Measurements from ENCODE around the gene EIPR1.

DNA sequence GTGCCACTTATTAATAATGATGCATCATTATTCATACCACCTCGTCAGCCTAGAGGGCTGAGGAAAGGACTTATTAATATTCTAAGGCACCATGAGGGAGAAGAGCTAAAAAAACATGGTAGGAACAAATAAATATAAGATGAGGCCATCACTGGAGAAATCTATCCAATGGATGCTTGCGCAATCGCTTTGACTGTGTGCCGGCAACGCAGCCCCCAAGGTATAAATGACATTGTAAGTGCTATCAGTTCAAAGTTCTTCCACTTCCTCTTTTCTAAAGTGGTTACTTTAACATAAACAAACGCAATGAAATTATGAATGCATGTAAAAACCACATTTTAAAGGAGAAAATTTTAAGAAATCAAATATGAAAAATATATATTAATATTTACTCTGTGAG is 164.6 kb downstream of the EIPR1 start:
- TF ChIP-seq POLR2AphosphoS5 (IDR thresholded peaks at IDR 0.05; ENCODE audit: borderline replicate concordance, low read depth, low read length) (no peak), EZH2 (IDR thresholded peaks at IDR 0.05) (no peak)

All from SK-N-MC (cell line).